Fibroblast of the aortic adventitia (primary cell): ENCODE measurements around the gene CDKN1A. TPM values are rescaled to one million over a fixed set of nuclear protein-coding genes. Genes with fewer than 3 reads are reported as not detected.

Experiments
- DNase-seq: peaks from one replicate; pipeline ENCODE4 v3.0.0-alpha.2; 2010; ENCODE audit warnings: low read depth
- H3K4me3 ChIP-seq: 2 replicates; pipeline ENCODE4 v1.5.1; 2011; ENCODE audit warnings: low read depth, mild to moderate bottlenecking, control low read depth, low read length, moderate library complexity
- CTCF ChIP-seq: IDR thresholded peaks from 2 replicates; pipeline ENCODE4 v1.5.1; 2011; ENCODE audit warnings: mild to moderate bottlenecking, low read length, control low read depth, inconsistent platforms; ENCODE audit not compliant: insufficient read depth
- total RNA-seq: library from RNA; depleted of rRNA; stranded (reverse); fragments of >200 nt; gene quantifications from 2 replicates; pipeline ENCODE4 v1.2.3, GENCODE V29; 2012; ENCODE audit warnings: low replicate concordance

CDKN1A gene
- total RNA-seq, 1 donor: 246 TPM

GRCh38 chr6:36677753-36678487 lies 594 bp upstream of the CDKN1A start:
- no peak for DNase-seq
- TF ChIP-seq CTCF: no peak
- H3K4me3 ChIP-seq: peak overlapping the region; percentile 53

GRCh38 chr6:36679043-36679833 lies 724 bp downstream of the CDKN1A start:
- peak; percentile 60 for DNase-seq
- peak overlapping the region; percentile 99 for H3K4me3 ChIP-seq
- no peak for TF ChIP-seq CTCF

GRCh38 chr6:36682328-36683144 lies 4.0 kb downstream of the CDKN1A start:
- no peak for DNase-seq
- H3K4me3 ChIP-seq: peak overlapping the region; percentile 70
- TF ChIP-seq CTCF: no peak

GRCh38 chr6:36683145-36683655 lies 4.7 kb downstream of the CDKN1A start:
- no peak for DNase-seq
- peak overlapping the region; percentile 70 for H3K4me3 ChIP-seq
- TF ChIP-seq CTCF: no peak

- TF ChIP-seq CTCF: no peak
- no peak for DNase-seq
- peak overlapping the region; percentile 70 for H3K4me3 ChIP-seq
Observed at GRCh38 chr6:36683656-36684446, 5.3 kb downstream of the CDKN1A start.

- no peak for TF ChIP-seq CTCF
- no peak for DNase-seq
- H3K4me3 ChIP-seq: no peak overlapping the region
Observed at GRCh38 chr6:36684447-36684812, 5.9 kb downstream of the CDKN1A start.
